GM12875 (cell line): ENCODE data around the gene UNC45A.
A peak's percentile ranks its signal among the peaks of the same experiment; 100 is the strongest.
"Not testable (repeated sequence)": the region's sequence is repeated elsewhere in the genome, so short reads cannot be mapped to it uniquely, and the experiment has no call there.

Experiments used
- H3K4me3 ChIP-seq: one replicate; pipeline ENCODE4 v1.5.1; 2011; ENCODE audit warnings: low read depth, low read length, control low read depth
- TF ChIP-seq, protein P1 (sequence below): IDR thresholded peaks from 2 replicates; pipeline ENCODE4 v1.5.1; 2011; ENCODE audit warnings: low read depth, mild to moderate bottlenecking, control low read depth, inconsistent platforms, low read length, moderate library complexity, borderline replicate concordance; ENCODE audit not compliant: insufficient read depth

UNC45A gene

GRCh38 chr15:90924375-90924774 is 10.7 kb upstream of the UNC45A start:
- H3K4me3 ChIP-seq: no peak overlapping the region
- TF ChIP-seq, protein P1, sequence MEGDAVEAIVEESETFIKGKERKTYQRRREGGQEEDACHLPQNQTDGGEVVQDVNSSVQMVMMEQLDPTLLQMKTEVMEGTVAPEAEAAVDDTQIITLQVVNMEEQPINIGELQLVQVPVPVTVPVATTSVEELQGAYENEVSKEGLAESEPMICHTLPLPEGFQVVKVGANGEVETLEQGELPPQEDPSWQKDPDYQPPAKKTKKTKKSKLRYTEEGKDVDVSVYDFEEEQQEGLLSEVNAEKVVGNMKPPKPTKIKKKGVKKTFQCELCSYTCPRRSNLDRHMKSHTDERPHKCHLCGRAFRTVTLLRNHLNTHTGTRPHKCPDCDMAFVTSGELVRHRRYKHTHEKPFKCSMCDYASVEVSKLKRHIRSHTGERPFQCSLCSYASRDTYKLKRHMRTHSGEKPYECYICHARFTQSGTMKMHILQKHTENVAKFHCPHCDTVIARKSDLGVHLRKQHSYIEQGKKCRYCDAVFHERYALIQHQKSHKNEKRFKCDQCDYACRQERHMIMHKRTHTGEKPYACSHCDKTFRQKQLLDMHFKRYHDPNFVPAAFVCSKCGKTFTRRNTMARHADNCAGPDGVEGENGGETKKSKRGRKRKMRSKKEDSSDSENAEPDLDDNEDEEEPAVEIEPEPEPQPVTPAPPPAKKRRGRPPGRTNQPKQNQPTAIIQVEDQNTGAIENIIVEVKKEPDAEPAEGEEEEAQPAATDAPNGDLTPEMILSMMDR: no peak

- not testable (repeated sequence) for H3K4me3 ChIP-seq
Observed at GRCh38 chr15:90926766-90927165, 8.3 kb upstream of the UNC45A start.

DNA sequence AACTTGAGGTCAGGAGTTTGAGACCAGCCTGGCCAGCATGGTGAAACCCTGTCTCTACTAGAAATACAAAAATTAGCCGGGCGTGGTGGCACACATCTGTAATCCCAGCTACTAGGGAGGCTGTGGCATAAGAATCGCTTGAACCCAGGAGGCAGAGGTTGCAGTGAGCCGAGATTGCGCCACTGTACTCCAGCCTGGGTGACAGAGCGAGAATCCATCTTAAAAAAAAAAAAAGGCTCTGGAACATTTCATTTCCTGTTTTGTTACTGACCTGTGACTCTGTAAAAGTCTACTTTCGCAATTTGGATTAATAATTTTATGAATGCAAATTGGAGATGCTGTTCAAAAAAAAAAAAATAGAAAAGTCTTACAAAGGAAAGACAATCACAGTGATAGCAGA is 7.0 kb upstream of the UNC45A start:
- not testable (repeated sequence) for H3K4me3 ChIP-seq

DNA sequence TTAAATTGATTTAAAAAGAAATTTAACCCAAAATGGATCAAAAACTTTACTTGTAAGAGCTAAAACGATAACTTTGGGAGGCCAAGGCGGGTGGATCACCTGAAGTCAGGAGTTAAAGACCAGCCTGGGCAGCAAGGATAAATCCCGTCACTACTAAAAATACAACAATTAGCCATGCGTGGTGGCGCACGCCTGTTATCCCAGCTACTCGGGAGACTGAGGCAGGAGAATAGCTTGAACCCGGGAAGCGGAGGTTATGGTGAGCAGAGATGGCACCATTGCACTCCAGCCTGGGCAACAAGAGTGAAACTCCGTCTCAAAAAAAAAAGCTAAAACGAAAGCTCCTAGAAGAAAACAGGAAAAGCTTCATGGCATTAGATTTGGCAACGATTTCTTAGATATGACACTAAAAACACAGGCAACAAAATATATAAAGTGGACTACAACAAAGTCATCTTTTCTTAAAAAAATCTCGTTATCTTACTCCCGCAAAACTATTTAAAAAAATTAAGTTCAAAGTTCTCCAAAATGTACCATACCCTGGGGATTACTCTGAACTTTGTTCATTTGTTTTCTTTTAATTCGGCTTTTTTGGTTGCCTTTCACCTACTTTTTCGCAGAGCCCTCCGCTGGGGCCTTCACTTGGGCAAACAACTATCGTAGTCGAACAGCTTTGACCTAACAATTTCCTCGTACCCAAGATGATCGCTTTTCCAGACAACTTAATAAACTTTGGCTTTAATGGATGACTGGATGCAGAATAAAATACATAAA is 5.7 kb upstream of the UNC45A start:
- H3K4me3 ChIP-seq: peak overlapping the region; percentile 70
- TF ChIP-seq, protein P1: no peak

GRCh38 chr15:90930861-90931574 is 4.1 kb upstream of the UNC45A start:
- TF ChIP-seq, protein P1: no peak
- peak overlapping the region; percentile 91 for H3K4me3 ChIP-seq

DNA sequence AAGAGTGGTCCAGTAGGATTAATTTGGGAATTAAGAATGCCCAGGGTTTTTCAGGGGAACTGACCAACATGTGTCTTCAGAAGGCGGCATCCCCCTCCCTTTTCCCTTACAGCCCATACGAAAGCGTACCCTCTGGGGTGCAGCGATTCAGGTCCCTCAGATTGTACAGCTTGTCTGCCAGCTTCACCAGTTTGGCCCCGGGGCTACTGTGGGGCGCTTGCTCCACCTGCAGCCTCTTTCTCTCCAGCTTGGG is 3.6 kb upstream of the UNC45A start:
- H3K4me3 ChIP-seq: peak overlapping the region; percentile 91
- TF ChIP-seq, protein P1: no peak

GRCh38 chr15:90931828-90932659 is 3.0 kb upstream of the UNC45A start, which contains the start of gene HDDC3:
HDDC3 (minus strand) TSS chr15:90932549; CDS start chr15:90932540, 9 bp downstream.
- peak within 1 kb of the TSS; percentile 91 for H3K4me3 ChIP-seq
- TF ChIP-seq, protein P1: peak; percentile 95

DNA sequence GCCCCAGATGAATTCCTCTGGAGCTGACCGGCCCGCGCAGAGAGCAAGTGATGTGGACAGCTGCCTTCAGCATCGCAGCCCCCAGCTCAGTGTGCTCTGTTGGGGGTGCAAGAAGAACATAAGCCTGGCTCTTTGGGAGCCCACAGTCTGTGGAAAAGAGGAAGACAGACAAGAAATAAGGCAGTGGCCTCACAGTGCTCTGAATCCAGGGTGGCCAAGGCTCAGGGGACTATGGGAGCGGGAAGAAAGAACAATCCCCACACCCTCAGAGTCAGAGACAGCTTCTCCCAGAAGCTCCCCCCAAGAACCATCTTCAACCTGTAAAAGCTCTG is 2.5 kb upstream of the UNC45A start:
- H3K4me3 ChIP-seq: no peak overlapping the region
- TF ChIP-seq, protein P1: no peak
